ENCODE results near the gene CBLB.

DNA sequence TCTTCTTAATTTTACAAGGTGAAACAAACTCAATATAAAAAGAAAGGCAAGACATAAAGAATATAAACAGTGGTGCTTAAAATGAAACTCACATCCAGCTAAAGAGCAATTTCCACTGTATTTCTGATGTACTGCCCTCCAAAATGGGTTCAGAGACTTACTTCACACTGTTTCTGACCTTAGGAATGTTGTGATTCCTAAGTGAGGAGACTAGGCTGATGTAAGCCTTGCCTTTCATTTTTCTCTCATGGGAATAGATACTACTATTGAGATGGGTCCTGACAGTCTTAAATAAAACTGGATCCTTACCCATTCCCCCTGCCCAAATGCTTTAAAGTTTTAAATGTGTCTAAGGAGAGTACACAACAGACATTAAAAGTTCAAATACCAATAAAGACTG is 86.9 kb downstream of the CBLB start:
- TF ChIP-seq KDM5A (IDR thresholded peaks at IDR 0.05) (no peak), CHD4 (IDR thresholded peaks at IDR 0.05; ENCODE audit: borderline replicate concordance) (no peak), MAFK (IDR thresholded peaks at IDR 0.05; ENCODE audit: partially characterized antibody) (no peak), EP300 (IDR thresholded peaks at IDR 0.05) (no peak), RAD21 (conservative IDR thresholded peaks at IDR 0.05 in 1 of 2, IDR thresholded peaks at IDR 0.05 in 1 of 2) (no peak), JUNB (IDR thresholded peaks at IDR 0.05) (no peak), CHD2 (IDR thresholded peaks at IDR 0.05; ENCODE audit: low read length, partially characterized antibody) (no peak), POLR2A (IDR thresholded peaks at IDR 0.05; ENCODE audit: low read length) (no peak), NPAS2 (CRISPR knock-in tag; IDR thresholded peaks at IDR 0.05; ENCODE audit: borderline replicate concordance) (no peak), RARB (CRISPR knock-in tag; IDR thresholded peaks at IDR 0.05) (no peak)
- TF ChIP-seq, protein P1, sequence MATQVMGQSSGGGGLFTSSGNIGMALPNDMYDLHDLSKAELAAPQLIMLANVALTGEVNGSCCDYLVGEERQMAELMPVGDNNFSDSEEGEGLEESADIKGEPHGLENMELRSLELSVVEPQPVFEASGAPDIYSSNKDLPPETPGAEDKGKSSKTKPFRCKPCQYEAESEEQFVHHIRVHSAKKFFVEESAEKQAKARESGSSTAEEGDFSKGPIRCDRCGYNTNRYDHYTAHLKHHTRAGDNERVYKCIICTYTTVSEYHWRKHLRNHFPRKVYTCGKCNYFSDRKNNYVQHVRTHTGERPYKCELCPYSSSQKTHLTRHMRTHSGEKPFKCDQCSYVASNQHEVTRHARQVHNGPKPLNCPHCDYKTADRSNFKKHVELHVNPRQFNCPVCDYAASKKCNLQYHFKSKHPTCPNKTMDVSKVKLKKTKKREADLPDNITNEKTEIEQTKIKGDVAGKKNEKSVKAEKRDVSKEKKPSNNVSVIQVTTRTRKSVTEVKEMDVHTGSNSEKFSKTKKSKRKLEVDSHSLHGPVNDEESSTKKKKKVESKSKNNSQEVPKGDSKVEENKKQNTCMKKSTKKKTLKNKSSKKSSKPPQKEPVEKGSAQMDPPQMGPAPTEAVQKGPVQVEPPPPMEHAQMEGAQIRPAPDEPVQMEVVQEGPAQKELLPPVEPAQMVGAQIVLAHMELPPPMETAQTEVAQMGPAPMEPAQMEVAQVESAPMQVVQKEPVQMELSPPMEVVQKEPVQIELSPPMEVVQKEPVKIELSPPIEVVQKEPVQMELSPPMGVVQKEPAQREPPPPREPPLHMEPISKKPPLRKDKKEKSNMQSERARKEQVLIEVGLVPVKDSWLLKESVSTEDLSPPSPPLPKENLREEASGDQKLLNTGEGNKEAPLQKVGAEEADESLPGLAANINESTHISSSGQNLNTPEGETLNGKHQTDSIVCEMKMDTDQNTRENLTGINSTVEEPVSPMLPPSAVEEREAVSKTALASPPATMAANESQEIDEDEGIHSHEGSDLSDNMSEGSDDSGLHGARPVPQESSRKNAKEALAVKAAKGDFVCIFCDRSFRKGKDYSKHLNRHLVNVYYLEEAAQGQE (IDR thresholded peaks at IDR 0.05) = no peak
- TF ChIP-seq, protein P2, sequence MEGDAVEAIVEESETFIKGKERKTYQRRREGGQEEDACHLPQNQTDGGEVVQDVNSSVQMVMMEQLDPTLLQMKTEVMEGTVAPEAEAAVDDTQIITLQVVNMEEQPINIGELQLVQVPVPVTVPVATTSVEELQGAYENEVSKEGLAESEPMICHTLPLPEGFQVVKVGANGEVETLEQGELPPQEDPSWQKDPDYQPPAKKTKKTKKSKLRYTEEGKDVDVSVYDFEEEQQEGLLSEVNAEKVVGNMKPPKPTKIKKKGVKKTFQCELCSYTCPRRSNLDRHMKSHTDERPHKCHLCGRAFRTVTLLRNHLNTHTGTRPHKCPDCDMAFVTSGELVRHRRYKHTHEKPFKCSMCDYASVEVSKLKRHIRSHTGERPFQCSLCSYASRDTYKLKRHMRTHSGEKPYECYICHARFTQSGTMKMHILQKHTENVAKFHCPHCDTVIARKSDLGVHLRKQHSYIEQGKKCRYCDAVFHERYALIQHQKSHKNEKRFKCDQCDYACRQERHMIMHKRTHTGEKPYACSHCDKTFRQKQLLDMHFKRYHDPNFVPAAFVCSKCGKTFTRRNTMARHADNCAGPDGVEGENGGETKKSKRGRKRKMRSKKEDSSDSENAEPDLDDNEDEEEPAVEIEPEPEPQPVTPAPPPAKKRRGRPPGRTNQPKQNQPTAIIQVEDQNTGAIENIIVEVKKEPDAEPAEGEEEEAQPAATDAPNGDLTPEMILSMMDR (IDR thresholded peaks at IDR 0.05) = no peak

Measured in A549 (cell line).